Lower lobe of right lung (tissue), 2 donors: Measurements from ENCODE around the gene EPS8L2. TPM values are rescaled to one million over a fixed set of nuclear protein-coding genes. Genes with fewer than 3 reads are reported as not detected.

ENCODE experiments used
- ATAC-seq, 2 donors: fragments of 200-7000 bp; cut with Tn5 transposase; one replicate each; pipeline ENCODE4 v1.9.1; 2020 to 2022; ENCODE audit warnings: mild to moderate bottlenecking in 2 of 2, moderate library complexity in 2 of 2
- DNase-seq: peaks from one replicate; pipeline ENCODE4 v3.0.0-alpha.2; 2020
- H3K27ac ChIP-seq: fragments of 200-600 bp; one replicate; pipeline ENCODE4 v1.8.0; 2022
- H3K27me3 ChIP-seq: fragments of 200-600 bp; one replicate; pipeline ENCODE4 v1.8.0; 2022; ENCODE audit warnings: low read depth
- H3K36me3 ChIP-seq: fragments of 200-600 bp; one replicate; pipeline ENCODE4 v1.8.0; 2022; ENCODE audit warnings: mild to moderate bottlenecking
- H3K4me1 ChIP-seq: fragments of 200-600 bp; one replicate; pipeline ENCODE4 v1.8.0; 2022
- H3K4me3 ChIP-seq: fragments of 200-600 bp; one replicate; pipeline ENCODE4 v1.8.0; 2022; ENCODE audit warnings: mild to moderate bottlenecking
- H3K9me3 ChIP-seq: fragments of 200-600 bp; one replicate; pipeline ENCODE4 v1.8.0; 2022
- intact Hi-C: fragments of 100-400 bp; cut with DNase I; formaldehyde crosslinking; loops from one replicate; pipeline ENCODE4 v1.11.0; 2022
- total RNA-seq: library from RNA; stranded (reverse); fragmentation: NEBNext Ultra II Directional; extraction: Animal tissue kit (Norgen Biotek cat#: 25700); gene quantifications from one replicate; pipeline ENCODE4 v1.2.1, GENCODE V29; 2021
- TF ChIP-seq, protein P1 (sequence below): fragments of 200-600 bp; IDR thresholded peaks from one replicate; pipeline ENCODE4 v1.8.0; 2022; ENCODE audit warnings: antibody characterized with exemption, mild to moderate bottlenecking
- donor health status: DM: no; HTN: yes; CAD: no; lungs with severe emphysema.

EPS8L2 gene
- total RNA-seq, 1 donor from 2014 or later: 156 TPM

GRCh38 chr11:690738-691633, 15.0 kb upstream of the EPS8L2 start:
- ATAC-seq (no peak), DNase-seq (no peak)
- H3K4me1 ChIP-seq: peaks cover 13% of the 10 kb centered on the region
- H3K27ac ChIP-seq: no peak overlapping the region
- no peaks in the 10 kb centered on the region for H3K27me3 ChIP-seq
- TF ChIP-seq, protein P1, sequence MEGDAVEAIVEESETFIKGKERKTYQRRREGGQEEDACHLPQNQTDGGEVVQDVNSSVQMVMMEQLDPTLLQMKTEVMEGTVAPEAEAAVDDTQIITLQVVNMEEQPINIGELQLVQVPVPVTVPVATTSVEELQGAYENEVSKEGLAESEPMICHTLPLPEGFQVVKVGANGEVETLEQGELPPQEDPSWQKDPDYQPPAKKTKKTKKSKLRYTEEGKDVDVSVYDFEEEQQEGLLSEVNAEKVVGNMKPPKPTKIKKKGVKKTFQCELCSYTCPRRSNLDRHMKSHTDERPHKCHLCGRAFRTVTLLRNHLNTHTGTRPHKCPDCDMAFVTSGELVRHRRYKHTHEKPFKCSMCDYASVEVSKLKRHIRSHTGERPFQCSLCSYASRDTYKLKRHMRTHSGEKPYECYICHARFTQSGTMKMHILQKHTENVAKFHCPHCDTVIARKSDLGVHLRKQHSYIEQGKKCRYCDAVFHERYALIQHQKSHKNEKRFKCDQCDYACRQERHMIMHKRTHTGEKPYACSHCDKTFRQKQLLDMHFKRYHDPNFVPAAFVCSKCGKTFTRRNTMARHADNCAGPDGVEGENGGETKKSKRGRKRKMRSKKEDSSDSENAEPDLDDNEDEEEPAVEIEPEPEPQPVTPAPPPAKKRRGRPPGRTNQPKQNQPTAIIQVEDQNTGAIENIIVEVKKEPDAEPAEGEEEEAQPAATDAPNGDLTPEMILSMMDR: no peak
- no peaks in the 10 kb centered on the region for H3K9me3 ChIP-seq
- peaks cover 45% of the 10 kb centered on the region for H3K36me3 ChIP-seq
- intact Hi-C loops: no loop called here
- H3K4me3 ChIP-seq: no peak overlapping the region

DNA sequence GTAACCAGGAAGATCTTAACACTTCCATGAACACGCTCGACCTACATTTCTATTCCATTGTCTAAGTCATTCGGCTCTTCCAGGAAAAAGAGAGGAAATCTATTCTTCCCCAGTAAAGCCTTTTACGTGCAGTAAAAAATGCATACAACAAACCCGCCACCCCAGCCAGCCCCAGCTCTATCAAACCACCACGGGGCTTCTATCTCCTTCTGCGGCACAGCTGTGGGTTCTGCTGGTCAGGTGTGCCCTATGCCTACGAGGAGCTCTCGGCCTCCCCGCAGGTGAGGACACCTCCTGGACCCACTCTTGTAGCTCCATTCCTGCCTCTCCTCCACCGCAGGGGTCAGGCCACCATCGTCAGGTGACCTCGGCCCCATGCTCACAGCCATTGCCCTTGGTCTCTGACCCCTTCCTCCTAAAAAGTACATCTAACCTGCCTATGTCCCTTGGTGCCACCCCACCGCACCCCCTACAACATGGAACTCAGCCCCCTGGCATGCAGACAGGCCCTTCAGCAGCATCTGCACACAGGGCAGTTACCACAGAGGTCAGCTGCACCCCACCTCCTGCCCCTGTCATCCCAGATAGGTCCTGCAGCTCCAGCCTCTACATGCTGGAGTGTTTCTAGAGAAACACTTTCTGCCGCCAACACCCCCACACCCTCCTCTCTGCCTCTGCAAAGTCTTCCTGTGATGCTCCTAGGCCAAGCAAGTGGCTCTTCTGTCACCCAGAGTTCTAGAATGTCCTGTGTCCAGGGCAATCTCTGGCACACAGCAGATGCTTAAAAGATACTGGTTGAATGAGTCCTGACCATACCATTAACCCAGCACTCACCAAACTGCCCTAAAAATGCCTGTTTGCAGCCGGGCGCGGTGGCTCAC, 14.1 kb upstream of the EPS8L2 start:
- intact Hi-C loops: no loop called here
- H3K4me1 ChIP-seq: peaks cover 20% of the 10 kb centered on the region
- TF ChIP-seq, protein P1: no peak
- no peak for DNase-seq
- no peak overlapping the region for H3K27ac ChIP-seq
- no peak overlapping the region for H3K4me3 ChIP-seq
- H3K36me3 ChIP-seq: peaks cover 35% of the 10 kb centered on the region
- H3K27me3 ChIP-seq: no peaks in the 10 kb centered on the region
- no peaks in the 10 kb centered on the region for H3K9me3 ChIP-seq
- ATAC-seq: no peak

- Histone ChIP-seq H3K4me3 (peak overlapping the region; percentile 33), H3K36me3 (peaks cover 26% of the 10 kb centered on the region), H3K4me1 (peaks cover 30% of the 10 kb centered on the region), H3K27me3 (no peaks in the 10 kb centered on the region), H3K27ac (no peak overlapping the region), H3K9me3 (no peaks in the 10 kb centered on the region)
- intact Hi-C loops: no loop called here
- ATAC-seq (no peak), DNase-seq (no peak)
- TF ChIP-seq, protein P1: no peak
These were observed 13.1 kb upstream of the EPS8L2 start for GRCh38 chr11:692824-693414.

DNA sequence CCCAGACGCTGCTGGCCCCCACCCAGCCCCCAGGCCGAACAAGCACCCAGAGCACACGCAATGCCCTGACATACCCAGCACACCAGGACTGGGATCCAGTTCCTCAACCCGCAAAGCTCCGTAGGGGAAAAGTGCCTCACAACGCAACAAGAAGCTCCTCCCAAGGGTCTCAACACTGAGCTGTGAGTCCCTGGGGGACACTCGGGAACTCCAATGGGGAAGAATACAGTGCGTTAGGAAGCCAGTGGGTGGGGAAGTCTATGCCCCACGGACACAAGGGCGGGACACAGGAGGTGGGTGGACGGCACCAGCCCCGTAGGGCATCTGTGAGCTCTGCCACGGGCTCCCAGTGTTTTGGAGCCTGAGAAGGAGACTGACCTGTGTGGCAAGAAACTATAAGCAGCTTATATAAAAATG, 12.6 kb upstream of the EPS8L2 start:
- peaks cover 35% of the 10 kb centered on the region for H3K4me1 ChIP-seq
- DNase-seq: no peak
- peak overlapping the region; percentile 33 for H3K4me3 ChIP-seq
- TF ChIP-seq, protein P1: no peak
- H3K27ac ChIP-seq: no peak overlapping the region
- H3K36me3 ChIP-seq: peaks cover 22% of the 10 kb centered on the region
- no peaks in the 10 kb centered on the region for H3K27me3 ChIP-seq
- intact Hi-C loops: no loop called here
- no peaks in the 10 kb centered on the region for H3K9me3 ChIP-seq
- ATAC-seq: no peak

DNA sequence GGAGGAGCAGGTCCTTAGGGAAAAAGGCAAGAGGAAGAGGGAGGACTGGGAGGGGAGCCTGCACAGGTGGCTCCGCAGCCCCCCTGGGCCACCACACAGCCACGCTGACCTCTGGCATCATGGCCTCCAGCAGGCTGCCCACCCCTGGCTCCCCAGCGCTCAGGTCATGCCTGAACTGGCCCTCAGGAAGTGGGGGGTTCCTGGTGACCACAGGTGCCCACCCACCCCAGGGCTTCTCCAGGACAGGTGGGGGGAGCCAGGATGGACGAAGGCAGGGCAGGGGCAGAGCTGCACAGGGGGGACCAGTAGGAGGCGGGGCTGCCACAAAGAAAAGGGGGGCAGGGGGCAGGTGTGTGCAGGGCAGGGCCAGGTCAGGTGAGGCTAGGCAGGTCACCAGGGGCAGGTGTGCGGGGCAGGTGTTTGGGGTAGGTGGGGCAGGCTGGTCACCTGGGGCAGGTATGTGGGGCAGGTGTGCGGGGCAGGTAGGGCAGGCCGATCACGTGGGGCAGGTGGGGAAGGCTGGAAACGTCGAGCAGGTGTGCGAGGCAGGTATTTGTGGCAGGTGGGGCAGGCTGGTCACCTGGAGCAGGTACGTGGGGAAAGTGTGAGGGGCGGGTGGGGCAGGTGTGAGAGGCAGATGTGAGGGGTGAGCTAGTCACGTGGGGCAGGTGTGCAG, 12.0 kb upstream of the EPS8L2 start:
- TF ChIP-seq, protein P1: no peak
- DNase-seq: peak; percentile 69
- no peak for ATAC-seq
- Histone ChIP-seq H3K36me3 (peaks cover 17% of the 10 kb centered on the region), H3K27me3 (no peaks in the 10 kb centered on the region), H3K27ac (peak overlapping the region; percentile 100), H3K4me3 (peak overlapping the region; percentile 81), H3K9me3 (no peaks in the 10 kb centered on the region), H3K4me1 (peaks cover 38% of the 10 kb centered on the region)
- intact Hi-C loops: no loop called here
